Mucosa of descending colon (tissue), 3 donors: ENCODE measurements around the gene HDLBP. TPM values are rescaled to one million over a fixed set of nuclear protein-coding genes. Genes with fewer than 3 reads are reported as not detected.

Source experiments
- ATAC-seq: fragments of 200-7000 bp; cut with Tn5 transposase; one replicate; pipeline ENCODE4 v1.9.1; 2020; ENCODE audit warnings: mild to moderate bottlenecking, moderate library complexity
- DNase-seq, 3 donors: peaks; one replicate each; pipeline ENCODE4 v3.0.0-alpha.2; 2020
- H3K36me3 ChIP-seq: fragments of 200-600 bp; one replicate; pipeline ENCODE4 v1.8.0; 2021; ENCODE audit warnings: low read depth, mild to moderate bottlenecking
- H3K4me1 ChIP-seq: fragments of 200-600 bp; one replicate; pipeline ENCODE4 v1.8.0; 2021; ENCODE audit warnings: low read depth, mild to moderate bottlenecking
- H3K4me3 ChIP-seq: fragments of 200-600 bp; one replicate; pipeline ENCODE4 v1.8.0; 2021; ENCODE audit warnings: mild to moderate bottlenecking
- H3K9me3 ChIP-seq: fragments of 200-600 bp; one replicate; pipeline ENCODE4 v1.8.0; 2021; ENCODE audit warnings: mild to moderate bottlenecking
- CTCF ChIP-seq: fragments of 200-600 bp; IDR thresholded peaks from one replicate; pipeline ENCODE4 v1.8.0; 2022; ENCODE audit warnings: antibody characterized with exemption, mild to moderate bottlenecking
- intact Hi-C, 2 donors: fragments of 100-400 bp; cut with DNase I in 1 of 2; cut with micrococcal nuclease in 1 of 2; formaldehyde crosslinking; loops; one replicate each; pipeline versions ENCODE4 v1.11.0 to v1.11.1; 2022; cut with DNase I, micrococcal nuclease
- total RNA-seq, 3 donors: library from RNA; stranded (reverse); fragmentation: NEBNext Ultra II Directional in 2 of 3; extraction: Animal tissue kit (Norgen Biotek cat#: 25700) in 2 of 3; gene quantifications; one replicate each; pipeline versions ENCODE4 v1.2.1 to v1.2.4, GENCODE V29; 2021 to 2023
- donor health status: DM: no; HTN: no; CAD: no; lungs with moderate emphysema.
- donor health status: DM: no; HTN: no; CAD: no.
- donor health status: DM: no; HTN: yes; CAD: no.

HDLBP gene
- total RNA-seq, 3 donors from 2014 or later: 363 to 417 (median 379) TPM

- no peak for ATAC-seq
- intact Hi-C loops: no loop called here
- no peaks in the 10 kb centered on the region for H3K9me3 ChIP-seq
- H3K4me3 ChIP-seq: no peak overlapping the region
- no peak for TF ChIP-seq CTCF
- no peaks in the 10 kb centered on the region for H3K4me1 ChIP-seq
- no peak for DNase-seq
- H3K36me3 ChIP-seq: peaks cover 26% of the 10 kb centered on the region
Observed at GRCh38 chr2:241249654-241250053, 65.8 kb downstream of the HDLBP start.

- H3K36me3 ChIP-seq: peaks cover 26% of the 10 kb centered on the region
- no peaks in the 10 kb centered on the region for H3K4me1 ChIP-seq
- no peaks in the 10 kb centered on the region for H3K9me3 ChIP-seq
- DNase-seq (no peak), ATAC-seq (no peak)
- H3K4me3 ChIP-seq: no peak overlapping the region
- intact Hi-C loops: no loop called here
- no peak for TF ChIP-seq CTCF
Observed at GRCh38 chr2:241248897-241249296, 66.6 kb downstream of the HDLBP start.

- intact Hi-C loops: no loop called here
- Histone ChIP-seq H3K9me3 (no peaks in the 10 kb centered on the region), H3K4me3 (no peak overlapping the region), H3K36me3 (peaks cover 26% of the 10 kb centered on the region), H3K4me1 (no peaks in the 10 kb centered on the region)
- no peak for DNase-seq
- no peak for ATAC-seq
- TF ChIP-seq CTCF: no peak
Observed at GRCh38 chr2:241248289-241248688, 67.2 kb downstream of the HDLBP start.

- no peak overlapping the region for H3K4me3 ChIP-seq
- intact Hi-C loops: no loop called here
- no peaks in the 10 kb centered on the region for H3K4me1 ChIP-seq
- ATAC-seq: no peak
- no peak for DNase-seq
- peaks cover 48% of the 10 kb centered on the region for H3K36me3 ChIP-seq
- TF ChIP-seq CTCF: no peak
- H3K9me3 ChIP-seq: no peaks in the 10 kb centered on the region
Observed at GRCh38 chr2:241244368-241244767, 71.1 kb downstream of the HDLBP start.

- TF ChIP-seq CTCF: no peak
- no peaks in the 10 kb centered on the region for H3K9me3 ChIP-seq
- DNase-seq (no peak), ATAC-seq (no peak)
- H3K4me1 ChIP-seq: no peaks in the 10 kb centered on the region
- intact Hi-C loops: no loop called here
- H3K36me3 ChIP-seq: peaks cover 46% of the 10 kb centered on the region
- no peak overlapping the region for H3K4me3 ChIP-seq
Observed at GRCh38 chr2:241242306-241242705, 73.2 kb downstream of the HDLBP start.

GRCh38 chr2:241241669-241242068, 73.8 kb downstream of the HDLBP start:
- intact Hi-C loops: no loop called here
- Histone ChIP-seq H3K9me3 (no peaks in the 10 kb centered on the region), H3K4me1 (no peaks in the 10 kb centered on the region), H3K36me3 (peaks cover 46% of the 10 kb centered on the region), H3K4me3 (no peak overlapping the region)
- TF ChIP-seq CTCF: no peak
- ATAC-seq (no peak), DNase-seq (no peak)
